ENCODE data around the gene AFF2.

AFF2 gene

DNA sequence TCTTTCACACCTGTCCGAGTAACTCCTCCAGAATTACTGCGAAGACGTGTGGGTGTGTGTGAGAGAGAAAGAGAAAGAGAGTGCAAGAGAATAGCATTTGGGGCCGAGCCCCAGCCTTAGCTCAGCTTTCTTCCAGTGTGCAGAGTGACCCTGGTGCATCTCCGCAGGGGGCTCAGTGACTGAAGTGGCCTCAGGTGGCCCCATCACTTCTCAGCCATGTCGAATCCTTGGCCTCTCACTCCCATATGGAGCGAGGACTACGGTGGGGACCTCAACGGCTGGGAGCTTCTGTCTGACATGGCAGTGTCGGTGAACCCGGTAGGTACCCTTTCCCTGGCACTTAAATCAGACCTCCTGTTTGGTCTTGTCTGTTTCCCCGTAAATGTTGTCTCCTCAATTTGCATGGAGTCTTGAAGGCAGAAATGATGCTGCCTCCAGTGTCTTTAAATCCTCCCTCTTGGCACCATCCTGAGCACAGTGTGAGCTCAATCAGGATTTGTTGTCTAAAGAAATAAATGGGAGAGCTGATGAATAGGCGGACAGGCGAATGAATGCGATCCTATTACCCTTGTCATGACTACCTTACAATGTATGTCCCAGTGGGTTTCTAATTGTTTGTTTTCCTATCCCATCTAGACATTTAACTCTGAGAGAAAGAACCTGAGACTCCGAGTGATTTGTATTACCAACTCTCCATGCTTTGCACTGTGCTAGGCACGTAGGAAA lies 305.9 kb downstream of the AFF2 start:
- TF ChIP-seq YY1 (IDR thresholded peaks at IDR 0.05; ENCODE audit: insufficient read depth, insufficient read length): no peak
- no peak for TF ChIP-seq ZNF274 (IDR thresholded peaks at IDR 0.05; ENCODE audit: low read depth, low read length)
- no peak for TF ChIP-seq SUZ12 (IDR thresholded peaks at IDR 0.05; ENCODE audit: extremely low read depth, insufficient read depth, insufficient read length)
- DNase-seq (ENCODE audit: low read depth, low spot score): no peak
- H3K27me3 ChIP-seq (ENCODE audit: insufficient read depth, insufficient read length): no peaks in the 10 kb centered on the region

DNA sequence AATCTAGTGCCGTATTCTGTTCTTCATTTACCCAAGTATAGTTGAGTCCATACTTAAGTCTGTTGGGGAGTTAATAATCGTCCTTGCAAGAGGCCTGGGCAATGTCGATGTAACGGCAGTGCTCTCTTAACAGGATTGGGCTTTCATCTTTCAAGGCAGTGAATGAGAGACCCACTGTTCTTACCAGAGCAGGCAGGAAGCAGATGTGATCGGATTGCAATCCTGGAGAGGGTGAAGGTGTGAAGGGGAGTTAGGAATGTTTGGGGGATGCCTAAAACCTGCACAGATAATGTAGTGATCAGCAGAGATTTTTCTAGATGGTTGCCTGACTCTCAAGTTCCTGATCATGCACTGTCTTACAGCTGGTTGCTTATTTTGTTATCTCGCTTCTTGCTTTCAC lies 308.4 kb downstream of the AFF2 start:
- Histone ChIP-seq H3K27me3 (ENCODE audit: insufficient read depth, insufficient read length) (no peaks in the 10 kb centered on the region), H3K9ac (ENCODE audit: insufficient read length, low read depth) (no peak overlapping the region), H3K4me3 (ENCODE audit: insufficient read length, low read depth) (no peak overlapping the region), H3K36me3 (ENCODE audit: insufficient read depth, insufficient read length, low read length) (no peaks in the 10 kb centered on the region), H3K9me3 (ENCODE audit: insufficient read depth, low read length) (no peaks in the 10 kb centered on the region), H3K4me1 (ENCODE audit: insufficient read depth, insufficient read length) (no peaks in the 10 kb centered on the region)
- TF ChIP-seq ZNF274 (IDR thresholded peaks at IDR 0.05; ENCODE audit: low read depth, low read length): no peak
- no peak for TF ChIP-seq YY1 (IDR thresholded peaks at IDR 0.05; ENCODE audit: insufficient read depth, insufficient read length)
- no peak for TF ChIP-seq SUZ12 (IDR thresholded peaks at IDR 0.05; ENCODE audit: extremely low read depth, insufficient read depth, insufficient read length)
- DNase-seq (ENCODE audit: low read depth, low spot score): no peak

More for the DNA sequence above, 305.9 kb downstream of the AFF2 start:
- no peaks in the 10 kb centered on the region for H3K36me3 ChIP-seq (ENCODE audit: insufficient read depth, insufficient read length, low read length)
- H3K4me3 ChIP-seq (ENCODE audit: insufficient read length, low read depth): no peak overlapping the region
- H3K9ac ChIP-seq (ENCODE audit: insufficient read length, low read depth): no peak overlapping the region
- no peaks in the 10 kb centered on the region for H3K9me3 ChIP-seq (ENCODE audit: insufficient read depth, low read length)
- no peaks in the 10 kb centered on the region for H3K4me1 ChIP-seq (ENCODE audit: insufficient read depth, insufficient read length)

DNA sequence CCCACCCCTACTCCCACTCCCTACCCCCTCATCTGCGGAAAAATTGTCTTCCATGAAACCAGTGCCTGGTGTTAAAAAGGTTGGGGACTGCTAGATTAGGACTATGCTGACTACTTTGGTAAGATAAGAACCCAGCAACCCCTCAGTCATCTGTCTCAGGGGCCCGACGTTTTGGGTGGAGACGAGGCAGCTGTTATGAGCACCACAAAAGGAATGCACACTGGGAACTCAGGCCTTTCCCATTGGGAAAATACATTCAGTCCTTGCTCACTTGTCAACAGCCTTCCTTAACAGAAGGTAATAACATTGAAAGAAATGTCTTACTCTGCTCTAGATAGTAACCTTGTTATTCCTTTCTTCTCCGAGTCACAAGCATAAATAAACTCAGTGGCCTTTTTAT lies 310.8 kb downstream of the AFF2 start:
- TF ChIP-seq SUZ12 (IDR thresholded peaks at IDR 0.05; ENCODE audit: extremely low read depth, insufficient read depth, insufficient read length): no peak
- TF ChIP-seq ZNF274 (IDR thresholded peaks at IDR 0.05; ENCODE audit: low read depth, low read length): no peak
- no peak for TF ChIP-seq YY1 (IDR thresholded peaks at IDR 0.05; ENCODE audit: insufficient read depth, insufficient read length)
- no peak overlapping the region for H3K4me3 ChIP-seq (ENCODE audit: insufficient read length, low read depth)
- H3K36me3 ChIP-seq (ENCODE audit: insufficient read depth, insufficient read length, low read length): no peaks in the 10 kb centered on the region
- DNase-seq (ENCODE audit: low read depth, low spot score): no peak
- H3K4me1 ChIP-seq (ENCODE audit: insufficient read depth, insufficient read length): no peaks in the 10 kb centered on the region
- no peaks in the 10 kb centered on the region for H3K9me3 ChIP-seq (ENCODE audit: insufficient read depth, low read length)
- H3K27me3 ChIP-seq (ENCODE audit: insufficient read depth, insufficient read length): no peaks in the 10 kb centered on the region
- no peak overlapping the region for H3K9ac ChIP-seq (ENCODE audit: insufficient read length, low read depth)

DNA sequence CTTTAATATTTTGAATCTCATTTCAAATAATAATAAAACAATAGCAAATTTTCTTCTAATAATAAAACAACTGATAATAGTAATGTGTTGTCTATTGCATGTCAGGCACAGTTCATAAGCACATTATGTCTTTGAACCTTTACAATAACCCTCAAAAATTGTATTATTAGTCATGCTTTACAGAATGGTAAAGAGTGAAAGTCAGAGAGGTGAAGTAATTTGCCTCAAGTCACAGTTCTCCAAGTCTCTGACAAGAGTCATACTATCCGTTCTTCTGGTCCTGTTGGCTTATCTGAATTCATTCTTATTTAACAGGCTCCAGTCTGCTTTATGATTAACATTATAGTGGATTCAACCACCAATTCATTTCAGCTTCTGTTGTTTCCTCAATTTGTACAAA lies 313.0 kb downstream of the AFF2 start:
- Histone ChIP-seq H3K27me3 (ENCODE audit: insufficient read depth, insufficient read length) (no peaks in the 10 kb centered on the region), H3K9me3 (ENCODE audit: insufficient read depth, low read length) (no peaks in the 10 kb centered on the region), H3K36me3 (ENCODE audit: insufficient read depth, insufficient read length, low read length) (no peaks in the 10 kb centered on the region), H3K4me3 (ENCODE audit: insufficient read length, low read depth) (no peak overlapping the region), H3K9ac (ENCODE audit: insufficient read length, low read depth) (no peak overlapping the region), H3K4me1 (ENCODE audit: insufficient read depth, insufficient read length) (no peaks in the 10 kb centered on the region)
- no peak for DNase-seq (ENCODE audit: low read depth, low spot score)
- TF ChIP-seq SUZ12 (IDR thresholded peaks at IDR 0.05; ENCODE audit: extremely low read depth, insufficient read depth, insufficient read length) (no peak), YY1 (IDR thresholded peaks at IDR 0.05; ENCODE audit: insufficient read depth, insufficient read length) (no peak), ZNF274 (IDR thresholded peaks at IDR 0.05; ENCODE audit: low read depth, low read length) (no peak)

DNA sequence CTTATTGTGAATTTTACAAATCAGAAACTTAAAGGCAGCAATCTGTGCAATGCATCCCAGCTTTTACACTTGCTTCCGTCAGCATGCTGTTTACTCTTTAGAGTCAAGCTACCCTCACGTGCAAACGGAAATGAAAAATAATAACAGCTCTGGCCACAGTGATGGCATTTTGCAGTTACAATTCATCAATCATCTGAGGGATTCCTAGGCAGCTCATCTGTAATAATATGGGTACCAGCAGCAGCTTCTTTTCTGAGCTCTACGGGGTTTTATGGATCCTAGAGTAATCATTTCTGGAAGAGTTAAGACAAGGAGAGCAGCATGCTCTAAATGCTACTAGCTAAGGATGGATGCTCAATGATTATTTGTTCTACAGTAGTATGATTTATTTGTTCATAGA lies 313.6 kb downstream of the AFF2 start:
- no peak for DNase-seq (ENCODE audit: low read depth, low spot score)
- no peaks in the 10 kb centered on the region for H3K9me3 ChIP-seq (ENCODE audit: insufficient read depth, low read length)
- no peaks in the 10 kb centered on the region for H3K27me3 ChIP-seq (ENCODE audit: insufficient read depth, insufficient read length)
- no peaks in the 10 kb centered on the region for H3K36me3 ChIP-seq (ENCODE audit: insufficient read depth, insufficient read length, low read length)
- no peak overlapping the region for H3K4me3 ChIP-seq (ENCODE audit: insufficient read length, low read depth)
- no peak overlapping the region for H3K9ac ChIP-seq (ENCODE audit: insufficient read length, low read depth)
- H3K4me1 ChIP-seq (ENCODE audit: insufficient read depth, insufficient read length): no peaks in the 10 kb centered on the region
- TF ChIP-seq ZNF274 (IDR thresholded peaks at IDR 0.05; ENCODE audit: low read depth, low read length): no peak

DNA sequence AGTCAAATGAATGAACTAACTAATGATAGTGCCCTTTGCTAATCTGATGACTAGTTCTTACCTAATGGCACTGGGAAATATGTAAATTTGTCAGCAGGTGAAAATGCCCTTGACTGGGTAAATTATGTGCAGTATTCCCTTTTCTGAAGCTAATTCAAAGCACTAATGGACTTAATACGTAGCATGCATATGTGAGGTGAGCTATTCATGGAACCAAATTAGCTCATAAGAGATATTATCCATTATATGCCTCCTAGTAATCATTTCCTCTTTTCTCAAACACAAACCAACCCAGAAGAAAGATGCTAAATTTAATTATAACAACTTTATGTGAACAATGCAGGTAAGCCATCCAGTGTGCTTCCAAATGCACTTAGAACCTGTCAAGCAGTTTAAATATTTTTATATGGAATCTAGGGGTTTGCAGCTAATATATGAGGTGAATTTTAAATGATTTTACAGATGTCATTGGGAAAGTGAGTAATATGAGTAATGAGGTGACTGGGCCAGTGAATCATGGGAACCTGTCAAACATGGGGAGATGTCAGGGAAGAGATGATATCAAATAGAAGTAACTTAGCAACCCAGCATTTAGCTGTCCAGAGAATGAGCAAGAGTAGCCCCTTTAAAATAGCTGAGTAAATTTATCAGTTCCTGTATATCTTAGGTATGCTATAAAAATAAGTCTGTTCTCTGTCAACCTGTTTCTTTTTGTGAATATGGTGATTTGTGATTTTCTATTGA lies 315.0 kb downstream of the AFF2 start:
- H3K9me3 ChIP-seq (ENCODE audit: insufficient read depth, low read length): no peaks in the 10 kb centered on the region
- no peak for TF ChIP-seq SUZ12 (IDR thresholded peaks at IDR 0.05; ENCODE audit: extremely low read depth, insufficient read depth, insufficient read length)
- no peak for TF ChIP-seq ZNF274 (IDR thresholded peaks at IDR 0.05; ENCODE audit: low read depth, low read length)
- no peak for TF ChIP-seq YY1 (IDR thresholded peaks at IDR 0.05; ENCODE audit: insufficient read depth, insufficient read length)
- no peak for DNase-seq (ENCODE audit: low read depth, low spot score)
- H3K9ac ChIP-seq (ENCODE audit: insufficient read length, low read depth): no peak overlapping the region
- H3K36me3 ChIP-seq (ENCODE audit: insufficient read depth, insufficient read length, low read length): no peaks in the 10 kb centered on the region
- no peaks in the 10 kb centered on the region for H3K4me1 ChIP-seq (ENCODE audit: insufficient read depth, insufficient read length)
- H3K27me3 ChIP-seq (ENCODE audit: insufficient read depth, insufficient read length): no peaks in the 10 kb centered on the region
- no peak overlapping the region for H3K4me3 ChIP-seq (ENCODE audit: insufficient read length, low read depth)

DNA sequence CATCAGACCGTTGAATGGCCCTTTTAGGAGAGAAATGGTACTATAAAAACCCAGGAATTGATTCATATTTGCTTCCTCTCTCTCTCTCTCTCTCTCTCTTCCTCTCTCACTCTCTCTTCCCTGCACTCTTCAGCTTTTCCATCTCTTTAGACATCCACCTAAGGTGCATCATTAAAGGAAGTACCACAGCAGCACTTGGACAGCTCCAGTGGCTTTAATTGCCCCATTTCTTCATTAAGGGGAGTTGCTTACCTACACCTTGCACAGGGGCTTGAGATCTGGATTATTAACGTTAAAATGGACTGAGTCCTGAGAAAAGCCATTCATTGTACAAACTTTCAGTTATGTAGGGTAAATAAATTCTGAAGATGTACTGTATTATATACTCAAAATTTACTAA lies 323.6 kb downstream of the AFF2 start:
- no peaks in the 10 kb centered on the region for H3K27me3 ChIP-seq (ENCODE audit: insufficient read depth, insufficient read length)
- no peaks in the 10 kb centered on the region for H3K4me1 ChIP-seq (ENCODE audit: insufficient read depth, insufficient read length)
- H3K9ac ChIP-seq (ENCODE audit: insufficient read length, low read depth): no peak overlapping the region
- TF ChIP-seq SUZ12 (IDR thresholded peaks at IDR 0.05; ENCODE audit: extremely low read depth, insufficient read depth, insufficient read length) (no peak), ZNF274 (IDR thresholded peaks at IDR 0.05; ENCODE audit: low read depth, low read length) (no peak), YY1 (IDR thresholded peaks at IDR 0.05; ENCODE audit: insufficient read depth, insufficient read length) (no peak)
- DNase-seq (ENCODE audit: low read depth, low spot score): no peak
- no peaks in the 10 kb centered on the region for H3K9me3 ChIP-seq (ENCODE audit: insufficient read depth, low read length)
- H3K36me3 ChIP-seq (ENCODE audit: insufficient read depth, insufficient read length, low read length): no peaks in the 10 kb centered on the region
- no peak overlapping the region for H3K4me3 ChIP-seq (ENCODE audit: insufficient read length, low read depth)

Measured in NT2/D1 (cell line).